Endothelial cell of umbilical vein (primary cell): Measurements from ENCODE around the gene XRCC6. TPM values are rescaled to one million over a fixed set of nuclear protein-coding genes. Genes with fewer than 3 reads are reported as not detected.

Experiments used
- BruUV-seq: library from RNA; stranded (reverse); fragments of 400-500 nt; replicated peaks from 2 replicates; lab custom pipeline; 2021; lab: Mats Ljungman, UMichigan
- CTCF ChIA-PET: fragments of 300-600, 350-600 bp; sonication (Branson Sonifier 250); formaldehyde crosslinking; loops from one replicate; lab custom pipeline; 2021; ENCODE audit warnings: antibody characterized with exemption, inconsistent platforms; lab: Charles Lee
- POLR2A ChIA-PET: fragments of 300-600, 350-600 bp; sonication (Branson Sonifier 250); formaldehyde crosslinking; loops from one replicate; lab custom pipeline; 2021; ENCODE audit warnings: antibody characterized with exemption, inconsistent platforms; lab: Charles Lee
- DNase-seq: peaks from one replicate; pipeline ENCODE4 v3.0.0-alpha.2; 2011; ENCODE audit warnings: low read depth, low spot score
- FAIRE-seq: peaks from 2 replicates; lab custom pipeline; 2011; peaks lifted over from hg19 to GRCh38; lab: Jason Lieb, UNC
- H2AFZ ChIP-seq: 2 replicates; pipeline ENCODE4 v1.6.0; 2012; ENCODE audit warnings: low read depth, low read length, control low read depth, inconsistent platforms
- H3K27ac ChIP-seq: 2 replicates; pipeline ENCODE4 v1.5.1; 2011; ENCODE audit warnings: low read depth, mild to moderate bottlenecking, control low read depth, low read length, moderate library complexity; ENCODE audit not compliant: insufficient read depth
- H3K27me3 ChIP-seq, 2 experiments: 2 replicates each; pipeline versions ENCODE4 v1.6.0 to v1.6.1; 2011; ENCODE audit warnings: low read length in 2 of 2, mixed read lengths in 1 of 2; ENCODE audit not compliant: control insufficient read depth in 2 of 2, insufficient read depth in 2 of 2
- H3K36me3 ChIP-seq, 2 experiments: 2 replicates in 1 of 2; 3 replicates in 1 of 2; pipeline ENCODE4 v1.5.1; 2011; ENCODE audit warnings: low read length in 2 of 2, mild to moderate bottlenecking in 1 of 2, moderate library complexity in 1 of 2; ENCODE audit not compliant: control insufficient read depth in 2 of 2, insufficient read depth in 2 of 2; ENCODE audit errors: extremely low read depth in 1 of 2
- H3K4me1 ChIP-seq: 3 replicates; pipeline ENCODE4 v1.5.1; 2011; ENCODE audit warnings: mild to moderate bottlenecking, low read length; ENCODE audit not compliant: control insufficient read depth, insufficient read depth; ENCODE audit errors: extremely low read depth
- H3K4me2 ChIP-seq: 2 replicates; pipeline ENCODE4 v1.6.1; 2011; ENCODE audit warnings: low read length, control low read depth, mixed read lengths; ENCODE audit not compliant: insufficient read depth
- H3K4me3 ChIP-seq, 3 experiments: fragments of 200-600 bp in 1 of 3; sonication (generic), shearing (Covaris generic) in 1 of 3; replicated peaks in 1 of 3; 2 replicates each; pipeline ENCODE4 v1.5.1; 2011 to 2016; ENCODE audit warnings: control low read depth in 3 of 3, low read length in 3 of 3, mild to moderate bottlenecking in 2 of 3, inconsistent platforms in 1 of 3, low read depth in 1 of 3, moderate library complexity in 1 of 3; ENCODE audit not compliant: insufficient read depth in 1 of 3
- H3K79me2 ChIP-seq: 2 replicates; pipeline ENCODE4 v1.6.0; 2012; ENCODE audit warnings: low read length, inconsistent platforms; ENCODE audit not compliant: control insufficient read depth, insufficient read depth
- H3K9ac ChIP-seq: replicated peaks from 2 replicates; pipeline ENCODE3; 2011; ENCODE audit warnings: low read length, control low read depth; ENCODE audit not compliant: insufficient read depth; ENCODE audit errors: extremely low read depth
- H3K9me1 ChIP-seq: replicated peaks from 3 replicates; pipeline ENCODE4 v1.6.0; 2011; ENCODE audit warnings: mild to moderate bottlenecking, low read length; ENCODE audit not compliant: control insufficient read depth, insufficient read depth; ENCODE audit errors: extremely low read depth
- H3K9me3 ChIP-seq: replicated peaks from 2 replicates; pipeline ENCODE4 v1.5.1; 2012; ENCODE audit warnings: low read length, inconsistent platforms; ENCODE audit not compliant: control insufficient read depth, insufficient read depth
- H4K20me1 ChIP-seq: replicated peaks from 2 replicates; pipeline ENCODE3; 2011; ENCODE audit warnings: mild to moderate bottlenecking, low read length; ENCODE audit not compliant: control insufficient read depth, insufficient read depth; ENCODE audit errors: extremely low read depth
- CTCF ChIP-seq, 2 donors: IDR thresholded peaks; 1 replicate in 1 of 2; 2 replicates in 1 of 2; pipeline ENCODE4 v1.5.1; 2011; ENCODE audit warnings: low read length in 2 of 2, mild to moderate bottlenecking in 2 of 2, moderate library complexity in 2 of 2, control low read depth in 1 of 2, inconsistent platforms in 1 of 2, low read depth in 1 of 2; ENCODE audit not compliant: insufficient read depth in 1 of 2; ENCODE audit errors: extremely low read depth in 1 of 2
- EZH2 ChIP-seq: IDR thresholded peaks from 2 replicates; pipeline ENCODE4 v1.6.1; 2012; ENCODE audit warnings: borderline replicate concordance, low read depth, mild to moderate bottlenecking, moderate library complexity, low read length, inconsistent platforms; ENCODE audit not compliant: severe bottlenecking
- FOS ChIP-seq: IDR thresholded peaks from 2 replicates; pipeline ENCODE4 v1.6.1; 2011; ENCODE audit warnings: mild to moderate bottlenecking, low read length, moderate library complexity, borderline replicate concordance; ENCODE audit not compliant: insufficient read depth
- GATA2 ChIP-seq: IDR thresholded peaks from 2 replicates; pipeline ENCODE4 v1.7.0; 2011; ENCODE audit warnings: low read depth, mild to moderate bottlenecking, moderate library complexity, mixed read lengths, low read length; ENCODE audit not compliant: insufficient read length, insufficient read depth
- JUN ChIP-seq: IDR thresholded peaks from 2 replicates; pipeline ENCODE4 v1.6.1; 2011; ENCODE audit warnings: borderline replicate concordance, low read depth; ENCODE audit not compliant: insufficient read length, insufficient read depth
- MAX ChIP-seq: IDR thresholded peaks from 2 replicates; pipeline ENCODE4 v1.6.1; 2011; ENCODE audit not compliant: insufficient read depth, insufficient read length
- MYC ChIP-seq: IDR thresholded peaks from one replicate; pipeline ENCODE4 v1.6.1; 2011; ENCODE audit warnings: mild to moderate bottlenecking, low read depth, low read length
- POLR2A ChIP-seq: IDR thresholded peaks from 2 replicates; pipeline ENCODE4 v1.6.1; 2012; ENCODE audit warnings: low read depth, mild to moderate bottlenecking, control low read depth, low read length
- POLR2AphosphoS5 ChIP-seq: IDR thresholded peaks from 2 replicates; pipeline ENCODE4 v1.6.1; 2012; ENCODE audit warnings: low read depth, mild to moderate bottlenecking, control low read depth, low read length, moderate library complexity; ENCODE audit not compliant: insufficient read depth
- dilution Hi-C: fragments of 300-500 bp; cut with MboI; formaldehyde crosslinking; loops from one replicate; pipeline ENCODE4 v1.15.0; 2019; ENCODE audit warnings: low sequenced_read_pairs; ENCODE audit not compliant: extremely low pct_ligation_motif_present
- intact Hi-C: fragments of 100-400 bp; cut with micrococcal nuclease; formaldehyde crosslinking; loops from one replicate; pipeline ENCODE4 v1.10.0; 2022
- polyA plus RNA-seq, 4 experiments: library from polyadenylated mRNA; depleted of rRNA in 3 of 4; stranded (reverse) in 3 of 4; unstranded in 1 of 4; fragments of >200 nt; gene quantifications; 2 replicates each; pipeline versions ENCODE4 v1.2.1 to v1.2.3, GENCODE V29; 2011 to 2012; ENCODE audit warnings: missing spikeins in 1 of 4
- total RNA-seq: library from RNA; stranded (reverse); gene quantifications from 2 replicates; pipeline ENCODE4 v1.2.3, GENCODE V29; 2021

Gene XRCC6
- total and polyA plus RNA-seq, 2 donors (not counting 3 experiments of a cell fraction or from before 2014, with no cell fraction given) = 117 to 309 TPM

- Histone ChIP-seq H3K27ac (no peak overlapping the region), H2AFZ (no peak overlapping the region), H3K9me1 (no peaks in the 10 kb centered on the region), H3K4me3 (no peak overlapping the region), H3K4me1 (peaks cover 14% of the 10 kb centered on the region), H3K36me3 (peaks cover 23 to 36% of the 10 kb centered on the region in 2 experiments), H3K79me2 (no peaks in the 10 kb centered on the region), H3K27me3 (no peaks in the 10 kb centered on the region), H3K9me3 (no peaks in the 10 kb centered on the region), H3K9ac (no peak overlapping the region), H4K20me1 (no peaks in the 10 kb centered on the region), H3K4me2 (no peak overlapping the region)
- no peak for TF ChIP-seq EZH2
- TF ChIP-seq POLR2A = no peak
- TF ChIP-seq POLR2AphosphoS5 = no peak
- TF ChIP-seq MAX = no peak
- TF ChIP-seq CTCF (IDR thresholded peaks at IDR 0.05; ENCODE audit: extremely low read depth in 1 of 2, insufficient read depth in 1 of 2, low read depth in 1 of 2, low read length in 2 of 2) = no peak
- no peak for TF ChIP-seq FOS
- TF ChIP-seq MYC = no peak
- no peak for TF ChIP-seq GATA2
- TF ChIP-seq JUN = no peak
- ChIA-PET POLR2A (interaction anchor here (1.2 kb wide), 1 partner anchor 24 kb away, joined by 3 read pairs; the partner anchor contains the start of gene SNU13), CTCF (interaction anchor here (1.3 to 1.6 kb wide), 3 partner anchors 14 to 277 kb away, joined by 3 to 8 read pairs (median 4); no protein-coding TSS in a partner anchor)
- BruUV-seq = no TSS peak
- intact Hi-C loops = no loop called here
- no peak for FAIRE-seq
- dilution Hi-C loops = no loop called here
- DNase-seq = no peak
Observed at GRCh38 chr22:41664490-41664889, 43.4 kb downstream of the XRCC6 start.
